Activated naive CD8-positive, alpha-beta T cell treated with anti-CD3 and anti-CD28 coated beads, Interleukin-2, amount 10 ng/mL, durations not matched to agents 7 days and 5 days (primary cell): Measurements from ENCODE around the gene EXD3. TPM values are rescaled to one million over a fixed set of nuclear protein-coding genes. Genes with fewer than 3 reads are reported as not detected.
"Not testable (repeated sequence)": the region's sequence is repeated elsewhere in the genome, so short reads cannot be mapped to it uniquely, and the experiment has no call there.

Experiments used
- ATAC-seq: fragments of 150-1000 bp; cut with Tn5 transposase; one replicate; pipeline ENCODE4 v1.10.0; 2021; ENCODE audit warnings: low read depth, moderate library complexity
- POLR2A ChIA-PET: fragments of 350-600 bp; sonication (Branson Sonifier 250); formaldehyde crosslinking; loops from one replicate; lab custom pipeline; 2021; ENCODE audit warnings: antibody characterized with exemption; lab: Charles Lee
- DNase-seq: peaks from one replicate; pipeline ENCODE4 v3.0.0; 2021
- H3K27ac Mint-ChIP-seq: one replicate; pipeline ENCODE4 v1.8.0; 2022; ENCODE audit warnings: mild to moderate bottlenecking, mixed read lengths
- H3K27me3 Mint-ChIP-seq: one replicate; pipeline ENCODE4 v1.8.0; 2022; ENCODE audit warnings: mild to moderate bottlenecking, moderate library complexity, mixed read lengths
- H3K36me3 Mint-ChIP-seq: one replicate; pipeline ENCODE4 v1.8.0; 2021; ENCODE audit warnings: mild to moderate bottlenecking, mixed read lengths
- H3K4me1 Mint-ChIP-seq: one replicate; pipeline ENCODE4 v1.8.0; 2021; ENCODE audit warnings: mixed read lengths
- H3K4me3 Mint-ChIP-seq: one replicate; pipeline ENCODE4 v1.8.0; 2022; ENCODE audit warnings: mild to moderate bottlenecking, moderate library complexity, mixed read lengths
- H3K9me3 Mint-ChIP-seq: one replicate; pipeline ENCODE4 v1.8.0; 2021; ENCODE audit warnings: mixed read lengths
- total RNA-seq, 2 experiments: library from RNA; stranded (reverse); gene quantifications; one replicate each; pipeline ENCODE4 v1.2.3, GENCODE V29; 2021

Gene EXD3
- total RNA-seq, result 10 to 100 TPM; 23.4 to 24.7 TPM

GRCh38 chr9:137422604-137423513 lies at the start of gene EXD3, which contains the start of gene NOXA1:
TSS of gene EXD3 (minus strand) at chr9:137423162. CDS start at chr9:137395357, 27,805 bp downstream.
TSS of gene NOXA1 (plus strand) at chr9:137423393. CDS start at chr9:137423530, 137 bp downstream.
- peak within 1 kb of the TSS; percentile 90 for H3K4me3 Mint-ChIP-seq
- H3K27me3 Mint-ChIP-seq, result peaks cover 11% of the 10 kb centered on the region
- POLR2A ChIA-PET, result interaction anchor here (0.7 to 1.8 kb wide), 18 partner anchors 11 to 196 kb away, joined by 3 to 11 read pairs (median 4); partner anchors contain the start of genes EHMT1, NELFB, NRARP and NSMF
- H3K9me3 Mint-ChIP-seq, result no peaks in the 10 kb centered on the region
- H3K4me1 Mint-ChIP-seq, result peaks cover 3% of the 10 kb centered on the region
- peak within 1 kb of the TSS; percentile 74 for H3K27ac Mint-ChIP-seq
- ATAC-seq (peak; percentile 88), DNase-seq (peak; percentile 99)
- no peaks in the 10 kb centered on the region for H3K36me3 Mint-ChIP-seq

GRCh38 chr9:137470785-137471184 lies 47.8 kb upstream of the EXD3 start:
- H3K27me3 Mint-ChIP-seq, result peaks cover 20% of the 10 kb centered on the region
- no peak for DNase-seq
- POLR2A ChIA-PET, result no interaction called here
- H3K27ac Mint-ChIP-seq, result no peak overlapping the region
- peaks cover 11% of the 10 kb centered on the region for H3K4me1 Mint-ChIP-seq
- H3K4me3 Mint-ChIP-seq, result peak overlapping the region; percentile 11
- no peak for ATAC-seq
- peaks cover 14% of the 10 kb centered on the region for H3K36me3 Mint-ChIP-seq
- peaks cover 25% of the 10 kb centered on the region for H3K9me3 Mint-ChIP-seq

GRCh38 chr9:137467896-137468295 lies 44.9 kb upstream of the EXD3 start:
- Mint-ChIP-seq H3K9me3 (peaks cover 9% of the 10 kb centered on the region), H3K4me1 (peaks cover 11% of the 10 kb centered on the region), H3K36me3 (peaks cover 9% of the 10 kb centered on the region), H3K27me3 (peaks cover 20% of the 10 kb centered on the region), H3K4me3 (no peak overlapping the region), H3K27ac (no peak overlapping the region)
- ATAC-seq (no peak), DNase-seq (no peak)
- POLR2A ChIA-PET, result no interaction called here

- no peak for DNase-seq
- POLR2A ChIA-PET, result no interaction called here
- no peak overlapping the region for H3K27ac Mint-ChIP-seq
- H3K36me3 Mint-ChIP-seq, result peaks cover 6% of the 10 kb centered on the region
- peaks cover 11% of the 10 kb centered on the region for H3K4me1 Mint-ChIP-seq
- peaks cover 7% of the 10 kb centered on the region for H3K9me3 Mint-ChIP-seq
- H3K4me3 Mint-ChIP-seq, result no peak overlapping the region
- H3K27me3 Mint-ChIP-seq, result peaks cover 20% of the 10 kb centered on the region
- no peak for ATAC-seq
Measured at GRCh38 chr9:137467161-137467581, 44.2 kb upstream of the EXD3 start.

- peak overlapping the region; percentile 74 for H3K27ac Mint-ChIP-seq
Measured at GRCh38 chr9:137466389-137467085, 43.6 kb upstream of the EXD3 start.

GRCh38 chr9:137465720-137466388 lies 42.9 kb upstream of the EXD3 start:
- peaks cover 12% of the 10 kb centered on the region for H3K4me1 Mint-ChIP-seq
- DNase-seq, result peak; percentile 25
- peaks cover 3% of the 10 kb centered on the region for H3K9me3 Mint-ChIP-seq
- H3K27me3 Mint-ChIP-seq, result peaks cover 17% of the 10 kb centered on the region
- ATAC-seq, result no peak
- peaks cover 4% of the 10 kb centered on the region for H3K36me3 Mint-ChIP-seq
- no peak overlapping the region for H3K4me3 Mint-ChIP-seq
- POLR2A ChIA-PET, result no interaction called here
- peak overlapping the region; percentile 74 for H3K27ac Mint-ChIP-seq

More at GRCh38 chr9:137466389-137467085, 43.6 kb upstream of the EXD3 start:
- H3K9me3 Mint-ChIP-seq, POLR2A ChIA-PET, ATAC-seq, DNase-seq, H3K36me3 Mint-ChIP-seq, H3K4me3 Mint-ChIP-seq: not testable (repeated sequence)
- Mint-ChIP-seq H3K4me1 (peaks cover 11% of the 10 kb centered on the region), H3K27me3 (peaks cover 17% of the 10 kb centered on the region)

GRCh38 chr9:137465000-137465719 lies 42.2 kb upstream of the EXD3 start:
- Mint-ChIP-seq H3K4me3 (no peak overlapping the region), H3K27ac (no peak overlapping the region), H3K4me1 (peaks cover 9% of the 10 kb centered on the region), H3K27me3 (peaks cover 17% of the 10 kb centered on the region), H3K9me3 (peaks cover 3% of the 10 kb centered on the region), H3K36me3 (peaks cover 4% of the 10 kb centered on the region)
- POLR2A ChIA-PET, result no interaction called here
- DNase-seq (no peak), ATAC-seq (no peak)

GRCh38 chr9:137464291-137464999 lies 41.5 kb upstream of the EXD3 start:
- Mint-ChIP-seq H3K9me3 (peaks cover 3% of the 10 kb centered on the region), H3K4me3 (no peak overlapping the region), H3K36me3 (peaks cover 4% of the 10 kb centered on the region), H3K27ac (no peak overlapping the region), H3K27me3 (peaks cover 14% of the 10 kb centered on the region), H3K4me1 (peaks cover 11% of the 10 kb centered on the region)
- POLR2A ChIA-PET, result no interaction called here
- ATAC-seq (no peak), DNase-seq (peak; percentile 37)

GRCh38 chr9:137463931-137464290 lies 40.9 kb upstream of the EXD3 start:
- Mint-ChIP-seq H3K36me3 (peaks cover 4% of the 10 kb centered on the region), H3K9me3 (peaks cover 3% of the 10 kb centered on the region), H3K4me1 (peaks cover 8% of the 10 kb centered on the region), H3K27me3 (peaks cover 9% of the 10 kb centered on the region), H3K4me3 (no peak overlapping the region), H3K27ac (no peak overlapping the region)
- peak; percentile 31 for DNase-seq
- POLR2A ChIA-PET, result interaction anchor here (1.2 kb wide), 1 partner anchor 11 kb away, joined by 3 read pairs; no protein-coding TSS in a partner anchor
- no peak for ATAC-seq

GRCh38 chr9:137462986-137463930 lies 40.3 kb upstream of the EXD3 start:
- Mint-ChIP-seq H3K27me3 (peaks cover 6% of the 10 kb centered on the region), H3K4me3 (peak overlapping the region; percentile 40), H3K36me3 (peaks cover 4% of the 10 kb centered on the region), H3K9me3 (peaks cover 3% of the 10 kb centered on the region), H3K4me1 (peaks cover 8% of the 10 kb centered on the region), H3K27ac (peak overlapping the region; percentile 67)
- POLR2A ChIA-PET, result interaction anchor here (1.1 to 1.2 kb wide), 3 partner anchors 10 to 222 kb away, joined by 3 to 5 read pairs (median 5); partner anchors contain the start of genes EXD3, NOXA1 and TUBB4B
- DNase-seq, result peak; percentile 31
- ATAC-seq, result no peak

GRCh38 chr9:137462396-137462985 lies 39.5 kb upstream of the EXD3 start:
- POLR2A ChIA-PET, result interaction anchor here (1.0 to 1.2 kb wide), 7 partner anchors 9 to 222 kb away, joined by 3 to 5 read pairs (median 4); partner anchors contain the start of genes EXD3, NOXA1 and TUBB4B
- H3K4me1 Mint-ChIP-seq, result peaks cover 8% of the 10 kb centered on the region
- peaks cover 3% of the 10 kb centered on the region for H3K27me3 Mint-ChIP-seq
- DNase-seq (peak; percentile 48), ATAC-seq (no peak)
- peak overlapping the region; percentile 94 for H3K27ac Mint-ChIP-seq
- H3K4me3 Mint-ChIP-seq, result peak overlapping the region; percentile 78
- H3K36me3 Mint-ChIP-seq, result peaks cover 4% of the 10 kb centered on the region
- H3K9me3 Mint-ChIP-seq, result peaks cover 3% of the 10 kb centered on the region
